HL-60/S4 treated with phorbol 12-myristate 13-acetate at 8.2 ng/mL for 4 days and 3 days (cell line): ENCODE measurements around the gene ADARB2.

Experiments
- in situ Hi-C: fragments of 300-500 bp; cut with MboI; formaldehyde crosslinking; loops from 2 replicates; pipeline ENCODE4 v1.15.0; 2022; ENCODE audit warnings: low sequenced_read_pairs

The ADARB2 gene

GRCh38 chr10:1274701-1275544 lies 462.4 kb downstream of the ADARB2 start:
- in situ Hi-C loops = no loop called here

- in situ Hi-C loops = no loop called here
Observed at GRCh38 chr10:1274111-1274661, 463.1 kb downstream of the ADARB2 start.

- in situ Hi-C loops = no loop called here
Observed at GRCh38 chr10:1273372-1274105, 463.8 kb downstream of the ADARB2 start.

GRCh38 chr10:1272777-1273161 lies 464.6 kb downstream of the ADARB2 start:
- in situ Hi-C loops = no loop called here

- in situ Hi-C loops = no loop called here
Observed at GRCh38 chr10:1272079-1272776, 465.1 kb downstream of the ADARB2 start.

GRCh38 chr10:1270906-1271305 lies 466.4 kb downstream of the ADARB2 start:
- in situ Hi-C loops = no loop called here

GRCh38 chr10:1270490-1270889 lies 466.8 kb downstream of the ADARB2 start:
- in situ Hi-C loops = no loop called here

- in situ Hi-C loops = no loop called here
Observed at GRCh38 chr10:1268831-1269230, 468.5 kb downstream of the ADARB2 start.

GRCh38 chr10:1267568-1267967 lies 469.8 kb downstream of the ADARB2 start:
- in situ Hi-C loops = no loop called here

GRCh38 chr10:1267148-1267547 lies 470.2 kb downstream of the ADARB2 start:
- in situ Hi-C loops = no loop called here

- in situ Hi-C loops = no loop called here
Observed at GRCh38 chr10:1266033-1266802, 471.1 kb downstream of the ADARB2 start.

- in situ Hi-C loops = no loop called here
Observed at GRCh38 chr10:1264001-1264400, 473.3 kb downstream of the ADARB2 start.

GRCh38 chr10:1257274-1257673 lies 480.1 kb downstream of the ADARB2 start:
- in situ Hi-C loops = no loop called here

GRCh38 chr10:1256432-1256725 lies 480.9 kb downstream of the ADARB2 start:
- in situ Hi-C loops = no loop called here

- in situ Hi-C loops = no loop called here
Observed at GRCh38 chr10:1255600-1256431, 481.5 kb downstream of the ADARB2 start.

- in situ Hi-C loops = no loop called here
Observed at GRCh38 chr10:1255118-1255517, 482.2 kb downstream of the ADARB2 start.

- in situ Hi-C loops = no loop called here
Observed at GRCh38 chr10:1253523-1254353, 483.6 kb downstream of the ADARB2 start.

- in situ Hi-C loops = no loop called here
Observed at GRCh38 chr10:1251769-1252168, 485.6 kb downstream of the ADARB2 start.
